Neural cell (in vitro differentiated cells): Measurements from ENCODE around the gene WRAP73. TPM values are rescaled to one million over a fixed set of nuclear protein-coding genes. Genes with fewer than 3 reads are reported as not detected.

Experiments used
- H2AFZ ChIP-seq: fragments of 200-600, 300-800 bp; sonication (generic), shearing (Covaris generic); 2 replicates; pipeline ENCODE4 v1.6.0; 2014; ENCODE audit warnings: low read depth, mild to moderate bottlenecking, antibody characterized with exemption, low read length, moderate library complexity
- H3F3A ChIP-seq: fragments of 200-600 bp; shearing (Covaris generic); 2 replicates; pipeline ENCODE4 v1.6.1; 2016; ENCODE audit warnings: mild to moderate bottlenecking, moderate library complexity, mixed read lengths, antibody characterized with exemption, low read length; ENCODE audit not compliant: insufficient read depth, poor library complexity, severe bottlenecking
- H3K27ac ChIP-seq: fragments of 200-600, 300-800 bp; sonication (generic), shearing (Covaris generic); 2 replicates; pipeline ENCODE4 v1.5.1; 2014; ENCODE audit warnings: mild to moderate bottlenecking, low read length, moderate library complexity
- H3K27me3 ChIP-seq: fragments of 300-800, 200-600 bp; sonication (generic), shearing (Covaris generic); 2 replicates; pipeline ENCODE4 v1.6.0; 2014; ENCODE audit warnings: mild to moderate bottlenecking, low read depth, low read length, moderate library complexity; ENCODE audit not compliant: insufficient read depth
- H3K36me3 ChIP-seq: fragments of 300-800, 200-600 bp; sonication (generic), shearing (Covaris generic); 2 replicates; pipeline ENCODE4 v1.5.1; 2014; ENCODE audit warnings: mild to moderate bottlenecking, antibody characterized with exemption, low read length, moderate library complexity; ENCODE audit not compliant: insufficient read depth
- H3K4me2 ChIP-seq: fragments of 300-800, 200-600 bp; sonication (generic), shearing (Covaris generic); 2 replicates; pipeline ENCODE4 v1.6.0; 2014; ENCODE audit warnings: mild to moderate bottlenecking, low read length
- H3K4me3 ChIP-seq: fragments of 300-800, 200-600 bp; sonication (generic), shearing (Covaris generic); 2 replicates; pipeline ENCODE4 v1.5.1; 2014; ENCODE audit warnings: mild to moderate bottlenecking, low read length, moderate library complexity
- H3K79me2 ChIP-seq: fragments of 200-600 bp; shearing (Covaris generic); replicated peaks from 2 replicates; pipeline ENCODE4 v1.6.0; 2014; ENCODE audit warnings: mild to moderate bottlenecking, low read length, moderate library complexity; ENCODE audit not compliant: insufficient read depth
- H3K9ac ChIP-seq: fragments of 300-800, 200-600 bp; sonication (generic), shearing (Covaris generic); 2 replicates; pipeline ENCODE4 v1.6.1; 2016; ENCODE audit warnings: mild to moderate bottlenecking, low read length, mixed read lengths
- H3K9me2 ChIP-seq: fragments of 200-600 bp; shearing (Covaris generic); 2 replicates; pipeline ENCODE4 v1.6.1; 2016; ENCODE audit warnings: mild to moderate bottlenecking, low read length, mixed read lengths; ENCODE audit not compliant: insufficient read depth
- H3K9me3 ChIP-seq: fragments of 200-600, 300-800 bp; sonication (generic), shearing (Covaris generic); 2 replicates; pipeline ENCODE4 v1.6.1; 2016; ENCODE audit warnings: mild to moderate bottlenecking, mixed run types, low read length, moderate library complexity, mixed read lengths
- H4K20me1 ChIP-seq: fragments of 200-600 bp; shearing (Covaris generic); 2 replicates; pipeline ENCODE4 v1.6.1; 2016; ENCODE audit warnings: mild to moderate bottlenecking, mixed run types; ENCODE audit not compliant: insufficient read depth
- CTCF ChIP-seq: fragments of 450-650 bp; IDR thresholded peaks from 2 replicates; pipeline ENCODE4 v1.5.1; 2014; ENCODE audit warnings: antibody characterized with exemption, mild to moderate bottlenecking, moderate library complexity; ENCODE audit not compliant: poor library complexity, severe bottlenecking
- EP300 ChIP-seq: fragments of 450-650 bp; conservative IDR thresholded peaks from 2 replicates; pipeline ENCODE4 v1.6.1; 2014; ENCODE audit warnings: antibody characterized with exemption, mild to moderate bottlenecking, moderate library complexity; ENCODE audit not compliant: poor library complexity, severe bottlenecking
- EZH2 ChIP-seq: fragments of 200-600, 300-800 bp; shearing (Covaris generic), sonication (generic); IDR thresholded peaks from 2 replicates; pipeline ENCODE4 v1.6.1; 2014; ENCODE audit warnings: antibody characterized with exemption, low read length, borderline replicate concordance, mild to moderate bottlenecking; ENCODE audit not compliant: insufficient read depth, poor library complexity, severe bottlenecking
- MXI1 ChIP-seq: fragments of 450-650 bp; conservative IDR thresholded peaks from 2 replicates; pipeline ENCODE4 v1.6.1; 2014; ENCODE audit warnings: antibody characterized with exemption, mild to moderate bottlenecking; ENCODE audit not compliant: poor library complexity, severe bottlenecking
- POLR2AphosphoS5 ChIP-seq: IDR thresholded peaks from 2 replicates; pipeline ENCODE4 v1.6.1; 2012
- RAD21 ChIP-seq: fragments of 450-650 bp; conservative IDR thresholded peaks from 2 replicates; pipeline ENCODE4 v1.6.1; 2014; ENCODE audit warnings: antibody characterized with exemption, mild to moderate bottlenecking, moderate library complexity
- SMC3 ChIP-seq: fragments of 450-650 bp; conservative IDR thresholded peaks from 2 replicates; pipeline ENCODE4 v1.6.1; 2014; ENCODE audit warnings: antibody characterized with exemption, mild to moderate bottlenecking, moderate library complexity; ENCODE audit not compliant: poor library complexity
- TAF1 ChIP-seq: IDR thresholded peaks from 2 replicates; pipeline ENCODE4 v1.6.1; 2012; ENCODE audit warnings: low read depth
- polyA plus RNA-seq: library from polyadenylated mRNA; depleted of rRNA; stranded (reverse); fragments of >200 nt; gene quantifications from 2 replicates; pipeline ENCODE4 v1.2.3, GENCODE V29; 2014
- TF ChIP-seq, protein P1 (sequence below): IDR thresholded peaks from 2 replicates; pipeline ENCODE4 v1.6.1; 2012; ENCODE audit warnings: borderline replicate concordance

WRAP73 gene
- polyA plus RNA-seq, 1 donor from 2014 or later = 32.9 TPM

GRCh38 chr1:3636531-3636930 is 13.4 kb downstream of the WRAP73 start:
- Histone ChIP-seq H3K27ac (no peak overlapping the region), H4K20me1 (no peaks in the 10 kb centered on the region), H3K4me2 (no peak overlapping the region), H3K4me3 (no peak overlapping the region), H3K27me3 (no peaks in the 10 kb centered on the region), H3K36me3 (no peaks in the 10 kb centered on the region), H3K9me3 (no peaks in the 10 kb centered on the region), H3K9ac (no peak overlapping the region), H3K9me2 (no peaks in the 10 kb centered on the region), H2AFZ (no peak overlapping the region), H3K79me2 (no peaks in the 10 kb centered on the region), H3F3A (no peaks in the 10 kb centered on the region)
- no peak for TF ChIP-seq EP300
- no peak for TF ChIP-seq EZH2
- TF ChIP-seq SMC3 = no peak
- no peak for TF ChIP-seq TAF1
- no peak for TF ChIP-seq RAD21
- TF ChIP-seq, protein P1, sequence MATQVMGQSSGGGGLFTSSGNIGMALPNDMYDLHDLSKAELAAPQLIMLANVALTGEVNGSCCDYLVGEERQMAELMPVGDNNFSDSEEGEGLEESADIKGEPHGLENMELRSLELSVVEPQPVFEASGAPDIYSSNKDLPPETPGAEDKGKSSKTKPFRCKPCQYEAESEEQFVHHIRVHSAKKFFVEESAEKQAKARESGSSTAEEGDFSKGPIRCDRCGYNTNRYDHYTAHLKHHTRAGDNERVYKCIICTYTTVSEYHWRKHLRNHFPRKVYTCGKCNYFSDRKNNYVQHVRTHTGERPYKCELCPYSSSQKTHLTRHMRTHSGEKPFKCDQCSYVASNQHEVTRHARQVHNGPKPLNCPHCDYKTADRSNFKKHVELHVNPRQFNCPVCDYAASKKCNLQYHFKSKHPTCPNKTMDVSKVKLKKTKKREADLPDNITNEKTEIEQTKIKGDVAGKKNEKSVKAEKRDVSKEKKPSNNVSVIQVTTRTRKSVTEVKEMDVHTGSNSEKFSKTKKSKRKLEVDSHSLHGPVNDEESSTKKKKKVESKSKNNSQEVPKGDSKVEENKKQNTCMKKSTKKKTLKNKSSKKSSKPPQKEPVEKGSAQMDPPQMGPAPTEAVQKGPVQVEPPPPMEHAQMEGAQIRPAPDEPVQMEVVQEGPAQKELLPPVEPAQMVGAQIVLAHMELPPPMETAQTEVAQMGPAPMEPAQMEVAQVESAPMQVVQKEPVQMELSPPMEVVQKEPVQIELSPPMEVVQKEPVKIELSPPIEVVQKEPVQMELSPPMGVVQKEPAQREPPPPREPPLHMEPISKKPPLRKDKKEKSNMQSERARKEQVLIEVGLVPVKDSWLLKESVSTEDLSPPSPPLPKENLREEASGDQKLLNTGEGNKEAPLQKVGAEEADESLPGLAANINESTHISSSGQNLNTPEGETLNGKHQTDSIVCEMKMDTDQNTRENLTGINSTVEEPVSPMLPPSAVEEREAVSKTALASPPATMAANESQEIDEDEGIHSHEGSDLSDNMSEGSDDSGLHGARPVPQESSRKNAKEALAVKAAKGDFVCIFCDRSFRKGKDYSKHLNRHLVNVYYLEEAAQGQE = no peak
- no peak for TF ChIP-seq POLR2AphosphoS5
- no peak for TF ChIP-seq CTCF
- no peak for TF ChIP-seq MXI1

- H3K4me2 ChIP-seq = no peak overlapping the region
- no peaks in the 10 kb centered on the region for H3K79me2 ChIP-seq
- TF ChIP-seq POLR2AphosphoS5 (no peak), TAF1 (no peak), SMC3 (no peak), EZH2 (no peak), RAD21 (no peak), EP300 (no peak), CTCF (no peak), MXI1 (no peak)
- TF ChIP-seq, protein P1 = no peak
- H3K36me3 ChIP-seq = no peaks in the 10 kb centered on the region
- H3F3A ChIP-seq = no peaks in the 10 kb centered on the region
- H2AFZ ChIP-seq = no peak overlapping the region
- H3K9me3 ChIP-seq = no peaks in the 10 kb centered on the region
- no peak overlapping the region for H3K4me3 ChIP-seq
- H3K27me3 ChIP-seq = no peaks in the 10 kb centered on the region
- H3K9me2 ChIP-seq = no peaks in the 10 kb centered on the region
- H3K27ac ChIP-seq = no peak overlapping the region
- no peak overlapping the region for H3K9ac ChIP-seq
- H4K20me1 ChIP-seq = no peaks in the 10 kb centered on the region
Measured at GRCh38 chr1:3636080-3636479, 13.8 kb downstream of the WRAP73 start.
